Activated CD8-positive, alpha-beta memory T cell treated with anti-CD3 and anti-CD28 coated beads, Interleukin-2, amount 50 U/mL, for 48 hours (primary cell): Measurements from ENCODE around the gene PLCG2.
"Not testable (repeated sequence)": the region's sequence is repeated elsewhere in the genome, so short reads cannot be mapped to it uniquely, and the experiment has no call there.

Experiments
- DNase-seq: peaks from one replicate; pipeline ENCODE4 v3.0.0-alpha.2; 2020

The PLCG2 gene

GRCh38 chr16:81778861-81779535, at the start of gene PLCG2:
Gene PLCG2, plus strand, starts transcription at chr16:81779291. Its CDS starts 6,699 bp downstream, at chr16:81785990.
- peak; percentile 89 for DNase-seq

- DNase-seq, result no peak
Measured at GRCh38 chr16:81729451-81729850, 49.6 kb upstream of the PLCG2 start.

- DNase-seq, result peak; percentile 83
Measured at GRCh38 chr16:81730090-81731051, 48.7 kb upstream of the PLCG2 start.

- DNase-seq, result no peak
Measured at GRCh38 chr16:81731649-81732048, 47.4 kb upstream of the PLCG2 start.

- no peak for DNase-seq
Measured at GRCh38 chr16:81732699-81733098, 46.4 kb upstream of the PLCG2 start.

GRCh38 chr16:81733295-81733694, 45.8 kb upstream of the PLCG2 start:
- no peak for DNase-seq

- no peak for DNase-seq
Measured at GRCh38 chr16:81734632-81735434, 44.3 kb upstream of the PLCG2 start.

GRCh38 chr16:81737885-81738536, 41.1 kb upstream of the PLCG2 start:
- DNase-seq, result peak; percentile 90

- no peak for DNase-seq
Measured at GRCh38 chr16:81738783-81739496, 40.2 kb upstream of the PLCG2 start.

GRCh38 chr16:81739503-81739902, 39.6 kb upstream of the PLCG2 start:
- no peak for DNase-seq

GRCh38 chr16:81740169-81740568, 38.9 kb upstream of the PLCG2 start:
- DNase-seq, result no peak

- not testable (repeated sequence) for DNase-seq
Measured at GRCh38 chr16:81741430-81741770, 37.7 kb upstream of the PLCG2 start.

- no peak for DNase-seq
Measured at GRCh38 chr16:81744385-81744784, 34.7 kb upstream of the PLCG2 start.

- DNase-seq, result no peak
Measured at GRCh38 chr16:81744911-81745310, 34.2 kb upstream of the PLCG2 start.

GRCh38 chr16:81745704-81746558, 33.2 kb upstream of the PLCG2 start:
- peak; percentile 88 for DNase-seq

GRCh38 chr16:81746566-81746965, 32.5 kb upstream of the PLCG2 start:
- no peak for DNase-seq

- DNase-seq, result no peak
Measured at GRCh38 chr16:81748476-81749198, 30.5 kb upstream of the PLCG2 start.

GRCh38 chr16:81752225-81752875, 26.7 kb upstream of the PLCG2 start:
- no peak for DNase-seq

- no peak for DNase-seq
Measured at GRCh38 chr16:81752876-81753227, 26.2 kb upstream of the PLCG2 start.

GRCh38 chr16:81754858-81755257, 24.2 kb upstream of the PLCG2 start:
- no peak for DNase-seq
